ENCODE measurements around the gene AMBRA1.

Gene AMBRA1

GRCh38 chr11:46570790-46571398 is 22.9 kb downstream of the AMBRA1 start:
- DNase-seq (ENCODE audit: low read depth in 2 of 2), result no peak

GRCh38 chr11:46565232-46565840 is 28.5 kb downstream of the AMBRA1 start:
- DNase-seq (ENCODE audit: low read depth in 2 of 2), result no peak

- no peak for DNase-seq (ENCODE audit: low read depth in 2 of 2)
Measured at GRCh38 chr11:46564459-46564858, 29.4 kb downstream of the AMBRA1 start.

GRCh38 chr11:46562527-46562926 is 31.3 kb downstream of the AMBRA1 start:
- DNase-seq (ENCODE audit: low read depth in 2 of 2), result no peak

GRCh38 chr11:46560300-46560991 is 33.4 kb downstream of the AMBRA1 start:
- DNase-seq (ENCODE audit: low read depth in 2 of 2), result no peak

- no peak for DNase-seq (ENCODE audit: low read depth in 2 of 2)
Measured at GRCh38 chr11:46559815-46560214, 34.0 kb downstream of the AMBRA1 start.

- DNase-seq (ENCODE audit: low read depth in 2 of 2), result no peak
Measured at GRCh38 chr11:46557684-46558151, 36.1 kb downstream of the AMBRA1 start.

- no peak for DNase-seq (ENCODE audit: low read depth in 2 of 2)
Measured at GRCh38 chr11:46555267-46556054, 38.4 kb downstream of the AMBRA1 start.

GRCh38 chr11:46554213-46555147 is 39.3 kb downstream of the AMBRA1 start:
- DNase-seq (ENCODE audit: low read depth in 2 of 2), result no peak

- DNase-seq (ENCODE audit: low read depth in 2 of 2), result no peak
Measured at GRCh38 chr11:46553814-46554212, 40.0 kb downstream of the AMBRA1 start.

- no peak for DNase-seq (ENCODE audit: low read depth in 2 of 2)
Measured at GRCh38 chr11:46551261-46551660, 42.6 kb downstream of the AMBRA1 start.

- no peak for DNase-seq (ENCODE audit: low read depth in 2 of 2)
Measured at GRCh38 chr11:46547579-46547978, 46.2 kb downstream of the AMBRA1 start.

GRCh38 chr11:46543564-46543963 is 50.3 kb downstream of the AMBRA1 start:
- no peak for DNase-seq (ENCODE audit: low read depth in 2 of 2)

GRCh38 chr11:46541593-46542371 is 52.0 kb downstream of the AMBRA1 start:
- no peak for DNase-seq (ENCODE audit: low read depth in 2 of 2)

GRCh38 chr11:46540807-46541206 is 53.0 kb downstream of the AMBRA1 start:
- no peak for DNase-seq (ENCODE audit: low read depth in 2 of 2)

- DNase-seq (ENCODE audit: low read depth in 2 of 2), result peak in 1 of 2 experiments; percentile 44
Measured at GRCh38 chr11:46537537-46538295, 56.1 kb downstream of the AMBRA1 start.

- DNase-seq (ENCODE audit: low read depth in 2 of 2), result no peak
Measured at GRCh38 chr11:46537121-46537520, 56.7 kb downstream of the AMBRA1 start.

- no peak for DNase-seq (ENCODE audit: low read depth in 2 of 2)
Measured at GRCh38 chr11:46535688-46536087, 58.1 kb downstream of the AMBRA1 start.

GRCh38 chr11:46534711-46535110 is 59.1 kb downstream of the AMBRA1 start:
- no peak for DNase-seq (ENCODE audit: low read depth in 2 of 2)
